Limb (tissue), 2 donors: ENCODE data around the gene KMT2C.
"Not testable (repeated sequence)": the region's sequence is repeated elsewhere in the genome, so short reads cannot be mapped to it uniquely, and the experiment has no call there.

Experiments
- DNase-seq, 2 donors: peaks; one replicate each; pipeline ENCODE4 v3.0.0-alpha.2; 2016; ENCODE audit errors: extremely low spot score in 2 of 2

KMT2C gene

GRCh38 chr7:152313831-152314604 is 121.8 kb downstream of the KMT2C start:
- peak in 1 of 2 donors; percentile 81 for DNase-seq

DNA sequence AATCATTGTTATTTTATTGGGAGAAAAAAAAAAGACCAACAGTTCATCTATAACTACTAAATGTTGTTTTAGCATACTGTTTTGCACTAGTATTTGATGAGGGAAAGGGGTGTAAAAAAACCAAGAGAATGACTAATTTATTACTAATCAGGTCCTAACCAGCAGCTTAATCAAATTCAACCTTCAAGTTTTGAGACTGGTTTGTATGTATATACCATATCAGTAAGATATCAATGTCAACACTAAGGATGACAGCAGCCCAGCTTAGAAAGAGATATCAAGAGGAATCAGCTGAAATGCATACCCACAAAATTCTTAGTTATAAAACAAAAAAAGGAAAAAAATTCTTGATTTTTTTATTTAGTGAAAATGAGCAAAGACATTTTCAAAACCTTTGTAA is 122.6 kb downstream of the KMT2C start:
- no peak for DNase-seq

GRCh38 chr7:152312316-152312715 is 123.5 kb downstream of the KMT2C start:
- peak in 1 of 2 donors; percentile 45 for DNase-seq

DNA sequence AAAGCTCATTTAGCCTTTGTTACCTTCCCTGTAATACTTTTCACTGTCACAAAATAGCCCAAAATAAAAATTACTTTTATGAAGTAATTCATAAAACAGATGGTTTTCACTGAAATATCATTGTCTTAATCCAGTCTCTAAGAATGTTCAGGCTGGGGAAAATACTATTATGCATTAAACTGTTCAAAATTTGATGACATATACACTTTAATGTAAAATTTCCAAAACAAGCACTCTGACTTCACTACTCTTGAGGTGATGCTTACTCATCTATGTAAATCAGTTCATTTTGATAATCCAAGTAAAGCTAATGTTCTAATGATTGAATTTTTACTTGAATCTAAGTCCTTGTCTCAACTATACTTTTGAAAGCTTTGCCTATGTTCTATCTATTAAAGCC is 127.9 kb downstream of the KMT2C start:
- DNase-seq: no peak

DNA sequence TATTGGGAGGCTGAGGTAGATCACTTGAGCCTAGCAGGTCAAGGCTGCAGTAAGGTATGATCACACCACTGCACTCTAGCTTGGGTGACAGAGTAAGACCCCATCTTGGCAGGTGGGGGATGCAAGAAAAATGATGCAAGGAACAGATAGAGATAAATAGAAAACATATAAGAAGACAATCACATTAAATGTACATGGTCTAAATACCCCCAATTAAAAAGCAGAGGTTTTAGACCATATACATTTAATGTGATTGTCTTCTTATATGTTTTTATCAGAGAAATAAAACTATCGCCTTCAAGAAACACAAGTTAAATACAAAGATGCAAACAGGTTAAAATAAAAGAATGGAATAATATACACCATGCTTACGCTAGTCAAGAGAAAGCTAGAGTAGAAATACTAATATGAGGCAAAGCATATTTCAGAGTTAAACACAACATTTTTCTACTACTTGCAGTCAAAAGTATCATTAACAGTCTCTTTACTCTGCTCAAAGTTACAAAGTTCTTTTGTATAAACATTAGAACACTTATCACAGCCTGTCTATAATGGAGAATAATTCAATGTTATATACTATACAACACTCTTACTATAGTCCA is 136.2 kb downstream of the KMT2C start:
- not testable (repeated sequence) for DNase-seq

DNA sequence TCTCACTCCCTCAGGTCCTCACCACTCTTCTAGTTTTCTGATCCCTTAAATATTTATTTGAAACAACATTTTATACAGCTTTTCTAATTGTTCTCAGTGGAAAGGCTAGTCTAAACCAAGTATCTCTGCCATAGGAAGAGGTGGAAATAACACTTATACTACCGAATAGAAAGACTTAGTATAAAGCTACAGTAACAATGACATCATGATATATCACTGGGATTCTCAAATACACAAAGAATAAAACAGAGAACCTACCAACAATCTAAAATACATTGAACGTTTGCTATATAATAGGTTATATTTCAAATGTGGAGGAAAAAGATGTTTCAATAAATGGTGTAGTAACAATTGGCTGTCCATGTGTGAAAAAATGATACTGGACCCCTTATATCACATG is 142.9 kb downstream of the KMT2C start:
- DNase-seq: no peak

DNA sequence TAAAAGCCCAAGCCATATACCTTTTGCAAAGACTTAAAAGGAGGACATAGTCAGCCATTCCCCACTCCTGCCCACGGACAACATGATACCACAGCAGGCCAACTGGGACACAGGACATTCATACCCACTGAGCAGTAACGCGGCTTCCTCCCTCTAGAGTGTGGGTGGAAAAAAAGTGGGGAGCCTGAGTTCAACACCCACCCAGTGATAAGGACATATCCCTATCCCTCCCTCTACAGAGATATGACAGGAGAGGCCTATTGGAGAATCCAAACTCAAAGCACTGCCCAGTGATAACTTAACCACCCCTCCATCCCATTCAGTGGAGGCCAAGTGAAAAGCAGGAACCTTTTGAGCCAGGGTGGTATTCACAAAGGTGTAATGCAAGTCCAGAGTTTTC is 148.8 kb downstream of the KMT2C start:
- DNase-seq: not testable (repeated sequence)

- DNase-seq: not testable (repeated sequence)
Measured at GRCh38 chr7:152286219-152286618, 149.6 kb downstream of the KMT2C start.

GRCh38 chr7:152284998-152285397 is 150.8 kb downstream of the KMT2C start:
- not testable (repeated sequence) for DNase-seq

DNA sequence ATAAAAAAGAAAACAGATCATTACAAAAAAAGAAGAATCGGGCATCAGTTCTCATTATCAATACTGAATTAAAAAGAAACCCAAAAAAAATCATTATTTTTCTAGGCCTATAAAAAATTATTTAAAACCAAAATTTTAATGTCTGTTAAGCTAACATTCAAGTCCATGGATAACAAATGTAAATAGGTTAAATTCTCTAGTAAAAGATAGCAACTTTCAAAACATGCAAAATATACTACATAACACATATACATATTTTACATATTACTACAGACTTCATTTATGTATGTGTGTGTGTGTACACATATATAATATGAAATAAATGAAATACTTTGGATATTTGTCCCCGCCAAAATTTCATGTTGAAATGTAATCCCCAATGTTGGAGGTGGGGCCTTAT is 158.1 kb downstream of the KMT2C start:
- not testable (repeated sequence) for DNase-seq

- not testable (repeated sequence) for DNase-seq
Measured at GRCh38 chr7:152270427-152270826, 165.4 kb downstream of the KMT2C start.

DNA sequence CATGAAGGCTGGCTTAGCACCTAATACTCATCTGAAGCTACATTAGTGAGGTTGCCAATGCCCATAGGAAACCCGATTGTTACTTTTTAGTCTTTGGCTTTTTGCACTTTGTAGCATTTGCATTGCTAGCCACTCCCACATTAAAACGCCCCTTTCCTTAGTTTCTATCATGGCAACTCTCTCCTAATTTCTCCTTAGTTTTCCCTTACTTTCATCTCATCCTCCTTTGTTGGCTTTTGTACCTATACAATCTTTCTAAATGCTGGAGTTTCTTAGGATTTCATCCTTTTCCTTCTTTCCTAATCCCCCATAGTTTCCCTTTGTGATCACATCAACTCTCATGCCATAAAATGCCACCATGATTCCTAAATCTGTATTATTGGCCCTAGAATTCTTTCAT is 168.9 kb downstream of the KMT2C start:
- not testable (repeated sequence) for DNase-seq

DNA sequence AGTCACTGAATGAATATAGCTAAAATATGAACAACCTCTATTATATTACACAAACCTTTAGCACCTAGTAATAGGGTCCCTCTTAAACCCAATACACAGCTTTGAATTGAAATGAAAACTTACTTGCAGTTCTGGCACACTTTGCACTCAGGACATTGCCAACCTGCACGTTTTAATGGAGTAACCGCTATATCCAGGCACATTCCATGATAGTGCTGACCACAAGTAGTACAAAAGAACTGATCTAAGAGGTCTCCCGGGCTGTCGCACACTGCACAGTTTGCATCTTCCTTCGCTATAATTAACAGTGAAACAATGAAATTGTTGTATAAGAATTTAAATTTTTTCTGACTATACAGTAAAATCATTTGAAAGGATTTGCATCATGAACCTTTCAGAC is 170.9 kb downstream of the KMT2C start:
- DNase-seq: not testable (repeated sequence)

- not testable (repeated sequence) for DNase-seq
Measured at GRCh38 chr7:152262146-152262545, 173.7 kb downstream of the KMT2C start.

GRCh38 chr7:152259645-152260044 is 176.2 kb downstream of the KMT2C start:
- DNase-seq: not testable (repeated sequence)

- not testable (repeated sequence) for DNase-seq
Measured at GRCh38 chr7:152247851-152248250, 188.0 kb downstream of the KMT2C start.

DNA sequence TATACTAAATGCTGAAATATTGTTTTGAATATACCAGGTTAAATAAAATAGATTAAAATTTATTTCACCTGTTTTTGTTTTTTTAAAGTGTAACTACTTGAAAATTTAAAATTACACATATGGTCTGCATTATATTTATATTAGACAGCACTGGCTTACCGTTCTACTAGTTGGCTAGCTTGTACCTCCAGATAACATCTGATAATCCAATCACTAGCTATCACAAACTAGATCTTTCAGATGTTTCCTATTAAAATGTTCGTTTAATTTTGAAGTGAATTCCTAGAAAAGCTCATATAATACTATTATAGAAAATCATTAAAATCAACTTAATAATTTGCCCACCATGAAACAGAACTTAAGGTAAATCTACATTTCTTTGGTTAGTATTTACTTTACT is 190.4 kb downstream of the KMT2C start:
- not testable (repeated sequence) for DNase-seq

- DNase-seq: not testable (repeated sequence)
Measured at GRCh38 chr7:152243464-152243863, 192.3 kb downstream of the KMT2C start.

DNA sequence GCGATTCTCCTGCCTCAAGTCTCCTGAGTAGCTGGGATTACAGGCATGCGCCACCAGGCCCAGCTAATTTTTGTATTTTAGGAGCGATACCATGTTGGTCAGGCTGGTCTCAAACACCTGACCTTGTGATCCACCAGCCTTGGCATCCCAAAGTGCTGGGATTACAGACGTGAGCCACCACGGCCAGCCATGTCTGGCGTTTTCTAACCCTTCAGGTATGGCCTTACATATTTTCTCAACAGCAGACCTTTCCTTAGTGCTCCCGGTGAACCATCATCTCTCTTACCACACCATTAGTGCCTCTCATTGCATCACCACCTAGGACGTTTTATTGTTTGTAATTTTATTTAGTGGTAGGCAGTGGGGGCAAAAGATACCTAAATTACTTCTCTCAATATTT is 194.5 kb downstream of the KMT2C start:
- DNase-seq: not testable (repeated sequence)

- DNase-seq: not testable (repeated sequence)
Measured at GRCh38 chr7:152236306-152236705, 199.5 kb downstream of the KMT2C start.

DNA sequence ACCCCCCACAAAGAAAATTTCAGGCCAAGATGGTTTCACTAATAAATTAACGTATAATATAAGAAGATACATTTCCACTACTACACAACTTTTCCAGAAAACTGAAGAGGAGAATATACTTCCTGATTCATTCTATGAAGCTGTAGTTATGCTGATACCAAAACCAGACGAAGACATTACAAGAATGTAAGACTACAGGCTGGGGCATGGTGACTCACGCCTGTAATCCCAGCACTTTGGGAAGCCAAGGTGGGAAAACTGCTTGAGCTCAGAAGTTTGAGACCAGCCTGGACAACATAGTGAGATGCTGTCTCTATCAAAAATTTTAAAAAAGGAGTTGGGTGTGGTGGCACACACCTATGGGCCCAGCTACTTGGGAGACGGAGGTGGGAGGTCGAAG is 201.4 kb downstream of the KMT2C start:
- DNase-seq: not testable (repeated sequence)

GRCh38 chr7:152231089-152231488 is 204.7 kb downstream of the KMT2C start:
- DNase-seq: no peak

DNA sequence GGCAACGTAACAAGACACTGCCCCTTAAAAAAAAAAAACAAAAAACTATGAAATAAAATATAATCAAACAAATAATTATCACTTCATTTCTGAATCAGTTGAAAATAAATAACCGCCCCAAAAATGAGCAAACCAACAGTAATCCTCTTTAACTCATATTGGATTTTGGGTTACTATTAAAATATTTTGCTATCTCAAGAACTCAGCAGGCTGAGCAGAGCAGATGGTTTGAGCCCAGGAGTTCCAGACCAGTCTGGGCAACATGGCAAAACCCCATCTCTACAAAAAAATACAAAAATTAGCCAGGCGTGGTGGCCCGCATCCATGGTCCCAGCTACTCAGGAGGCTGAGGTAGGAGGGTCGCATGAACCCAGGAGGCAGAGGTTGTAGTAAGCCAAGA is 216.2 kb downstream of the KMT2C start:
- DNase-seq: not testable (repeated sequence)
